ENCODE measurements around the gene HTR3E. TPM values are rescaled to one million over a fixed set of nuclear protein-coding genes. Genes with fewer than 3 reads are reported as not detected.
"Not testable (repeated sequence)": the region's sequence is repeated elsewhere in the genome, so short reads cannot be mapped to it uniquely, and the experiment has no call there.

The HTR3E gene
- total RNA-seq, 1 donor from 2014 or later = not detected

DNA sequence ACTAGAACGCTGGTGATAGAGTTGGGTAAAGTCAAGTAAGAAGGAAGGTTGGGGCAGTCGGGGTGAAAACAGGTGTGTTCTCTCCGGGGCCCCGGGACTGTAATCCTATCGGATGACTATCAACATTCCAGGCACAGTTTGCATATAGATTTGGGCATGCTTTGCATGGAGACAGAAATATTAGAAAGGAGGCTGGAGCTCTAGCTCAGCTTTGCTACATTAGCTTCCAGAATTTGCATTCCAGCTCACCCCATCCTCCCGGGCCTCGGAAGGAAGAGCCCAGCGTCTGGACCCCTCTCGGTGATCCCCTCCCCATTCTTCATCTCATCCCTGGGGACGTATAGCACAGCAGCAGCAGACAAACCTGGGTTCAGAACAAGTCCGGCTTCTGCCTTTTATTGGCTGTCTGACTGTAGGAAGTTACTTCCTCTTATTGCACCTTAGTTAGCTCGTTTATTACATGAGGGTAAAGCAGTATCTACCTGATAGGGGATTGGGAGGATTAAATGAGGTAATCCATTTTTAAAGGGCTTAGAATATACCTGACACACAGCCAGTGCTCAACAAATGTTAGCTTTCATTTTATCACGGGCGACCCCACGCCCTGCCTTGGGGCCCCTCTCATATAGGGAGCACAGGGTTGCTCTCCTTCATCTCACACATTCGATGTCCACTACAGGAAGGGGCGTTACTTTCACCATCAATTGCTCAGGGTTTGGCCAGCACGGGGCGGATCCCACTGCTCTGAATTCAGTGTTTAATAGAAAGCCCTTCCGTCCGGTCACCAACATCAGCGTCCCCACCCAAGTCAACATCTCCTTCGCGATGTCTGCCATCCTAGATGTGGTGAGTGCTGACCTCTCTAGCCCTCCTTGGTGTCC, 3.2 kb downstream of the HTR3E start:
- ATAC-seq (no peak), DNase-seq (ENCODE audit: missing footprints) (no peak)
- intact Hi-C loops (cut with DNase I) = no loop called here

DNA sequence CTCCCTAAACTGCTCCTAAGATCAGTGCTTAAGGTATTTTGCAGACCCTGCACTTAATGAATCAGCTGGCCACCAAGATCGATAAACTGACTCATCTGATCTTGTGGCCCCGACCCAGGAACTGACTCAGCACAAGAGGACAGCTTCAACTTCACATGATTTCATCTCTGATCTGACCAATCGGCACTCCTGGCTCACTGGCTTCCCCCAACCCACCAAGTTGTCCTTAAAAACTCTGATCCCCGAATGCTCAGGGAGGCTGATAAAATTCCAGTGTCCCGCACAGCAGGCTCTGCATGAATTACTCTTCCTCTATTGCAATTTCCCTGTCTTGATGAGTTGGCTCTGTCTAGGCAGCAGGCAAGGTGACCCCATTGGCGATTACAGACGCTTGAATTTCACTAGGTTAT, 13.5 kb downstream of the HTR3E start:
- ATAC-seq (no peak), DNase-seq (ENCODE audit: missing footprints) (no peak)
- intact Hi-C loops (cut with DNase I) = no loop called here

DNA sequence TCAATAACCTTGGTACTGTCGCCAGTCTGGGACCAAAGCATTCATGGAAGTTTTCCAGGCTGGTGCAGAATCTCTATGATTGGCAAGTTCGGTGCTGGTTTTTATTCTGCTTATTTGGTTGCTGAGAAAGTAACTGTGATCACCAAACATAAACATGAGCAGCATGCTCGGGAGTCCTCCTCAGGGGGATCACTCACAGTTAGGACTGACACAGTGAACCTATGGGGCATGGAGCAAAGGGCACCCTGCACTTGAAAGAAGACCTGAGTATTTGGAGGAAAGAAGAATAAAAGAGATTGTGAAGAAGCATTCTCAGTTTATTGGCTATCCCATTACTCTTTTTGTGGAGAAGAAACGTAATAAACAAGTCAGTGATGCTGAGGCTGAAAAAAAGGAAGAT, 19.2 kb downstream of the HTR3E start:
- DNase-seq (ENCODE audit: missing footprints) (no peak), ATAC-seq (no peak)
- intact Hi-C loops (cut with DNase I) = no loop called here

DNA sequence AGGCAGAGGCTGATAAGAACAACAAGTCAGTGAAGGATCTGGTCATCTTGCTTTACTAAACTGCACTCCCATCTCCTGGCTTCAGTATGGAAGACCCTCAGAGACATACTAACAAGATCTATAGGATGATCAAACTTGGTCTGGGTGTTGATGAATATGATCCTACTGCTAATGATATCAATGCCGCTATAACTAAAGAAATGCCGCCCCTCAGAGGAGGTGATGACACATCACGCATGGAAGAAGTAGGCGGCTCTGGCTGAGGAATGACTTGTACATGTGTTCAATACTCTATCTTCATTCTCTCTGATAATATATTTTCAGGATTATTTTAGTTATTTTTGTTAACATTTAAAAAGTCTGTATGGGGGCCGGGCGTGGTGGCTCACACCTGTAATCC, 20.8 kb downstream of the HTR3E start:
- DNase-seq (ENCODE audit: missing footprints) (no peak), ATAC-seq (no peak)
- intact Hi-C loops (cut with DNase I) = no loop called here

- DNase-seq (ENCODE audit: missing footprints); ATAC-seq; intact Hi-C loops (cut with DNase I): not testable (repeated sequence)
Measured at GRCh38 chr3:184121031-184121430, 24.2 kb downstream of the HTR3E start.

DNA sequence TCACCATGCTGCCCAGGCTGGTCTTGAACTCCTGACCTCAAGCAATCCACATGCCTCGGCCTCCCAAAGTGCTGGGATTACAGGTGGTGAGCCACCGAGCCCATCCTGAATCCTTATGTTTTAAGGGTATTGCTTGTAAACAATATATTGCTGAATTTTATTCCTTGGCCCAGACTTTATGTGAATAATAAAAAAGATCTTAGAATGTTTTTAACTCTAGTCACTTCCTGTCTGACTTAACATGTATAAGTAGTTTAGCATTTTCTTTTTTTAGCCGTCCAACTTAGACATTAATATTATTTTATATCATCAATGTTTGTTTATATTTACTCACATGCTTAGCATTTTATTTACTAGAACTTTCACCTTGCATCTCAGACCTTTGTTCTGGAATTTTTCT, 29.1 kb downstream of the HTR3E start:
- no peak for ATAC-seq

GRCh38 chr3:184129012-184129411, 32.1 kb downstream of the HTR3E start:
- no peak for DNase-seq (ENCODE audit: missing footprints)
- no peak for ATAC-seq
- intact Hi-C loops (cut with DNase I) = no loop called here

More for the DNA sequence above, 29.1 kb downstream of the HTR3E start:
- intact Hi-C loops (cut with DNase I) = no loop called here
- no peak for DNase-seq (ENCODE audit: missing footprints)

DNA sequence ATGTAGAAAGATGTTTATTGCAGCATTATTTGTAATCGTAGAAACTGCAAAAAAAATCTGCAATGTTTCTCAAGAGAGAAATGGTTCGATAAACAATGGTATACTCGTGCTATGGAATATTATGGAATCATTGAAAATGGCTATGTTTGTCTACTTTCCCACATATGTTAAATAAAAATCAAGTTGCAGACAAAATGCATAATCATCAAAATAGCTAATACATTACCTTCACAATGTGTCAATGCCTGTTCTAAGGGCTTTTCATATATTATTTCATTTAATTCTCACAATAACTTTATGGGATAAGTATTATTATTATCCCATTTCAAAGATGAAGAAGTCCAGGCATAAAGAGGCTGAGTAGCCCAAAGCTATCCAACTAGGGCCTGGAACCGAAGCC, 36.1 kb downstream of the HTR3E start:
- ATAC-seq = no peak
- DNase-seq (ENCODE audit: missing footprints) = no peak
- intact Hi-C loops (cut with DNase I) = loop anchor here (5.0 kb wide), 1 partner anchor 116 kb away; the partner anchor contains the start of gene ABCC5

DNA sequence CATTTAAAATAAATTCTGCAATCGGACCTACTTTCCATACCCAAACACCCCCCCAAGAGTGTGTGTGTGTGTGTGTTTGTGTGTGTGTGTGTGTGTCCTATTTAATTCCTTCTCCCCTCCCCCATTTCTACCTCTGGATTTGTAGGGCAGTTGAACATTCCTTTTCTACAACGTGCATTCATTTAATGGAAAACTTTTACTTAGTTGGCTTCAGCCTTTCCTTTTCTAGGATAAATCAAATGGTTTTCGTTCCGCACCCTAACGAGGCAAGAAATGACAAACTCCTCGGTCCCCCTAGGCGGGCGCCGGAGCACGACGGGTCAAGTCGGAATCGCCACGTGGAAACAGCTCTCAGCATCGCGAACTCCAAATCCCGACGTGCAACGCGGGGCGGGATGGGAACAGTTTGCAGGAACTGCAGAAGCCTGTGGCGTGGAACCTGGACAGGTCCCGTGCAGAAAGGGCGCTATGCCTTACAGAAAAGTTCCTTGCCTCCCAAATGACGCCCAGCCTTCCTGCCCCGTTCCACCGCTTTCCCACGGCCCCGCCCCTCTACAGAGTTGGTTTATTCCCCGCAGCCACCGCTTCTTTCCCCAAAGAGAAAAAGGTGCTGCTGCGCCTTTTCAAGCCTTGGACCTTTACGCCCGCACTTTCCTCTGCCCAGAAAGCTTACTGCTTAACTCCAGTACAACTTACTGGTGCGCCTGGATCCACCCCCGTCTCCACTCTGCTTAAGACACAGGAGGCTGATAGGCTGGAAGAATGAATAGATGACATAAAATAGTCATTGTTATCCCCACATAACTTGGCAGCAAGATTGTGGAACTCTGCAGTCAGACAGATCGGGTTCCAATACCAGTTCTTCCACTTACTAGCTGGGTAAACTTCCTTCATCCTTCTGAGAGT, 37.2 kb downstream of the HTR3E start:
- intact Hi-C loops (cut with DNase I) = loop anchor here (2.0 to 5.0 kb wide), 3 partner anchors 21 to 117 kb away; partner anchors contain the start of genes ABCC5, AP2M1 and DVL3
- DNase-seq (ENCODE audit: missing footprints) (peak; percentile 94), ATAC-seq (peak; percentile 88)

DNA sequence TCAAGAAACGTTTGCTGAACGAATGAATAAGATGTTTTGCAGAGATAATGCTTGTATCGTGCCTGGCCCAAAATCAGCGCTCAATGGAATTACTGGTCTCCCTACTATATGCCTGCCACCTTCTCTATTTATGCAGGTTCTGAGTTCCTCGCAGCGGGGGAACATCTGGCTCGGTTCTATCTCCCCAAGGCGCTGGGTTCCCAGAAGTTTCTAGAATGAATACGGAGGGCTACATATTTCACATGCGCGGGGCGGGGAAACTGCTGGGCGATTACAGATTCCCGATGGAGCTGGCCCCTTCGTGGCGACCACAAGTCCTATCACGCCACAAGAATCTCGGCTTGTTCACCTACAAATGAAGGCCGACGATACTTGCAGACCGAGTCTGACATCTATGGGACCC, 37.9 kb downstream of the HTR3E start:
- intact Hi-C loops (cut with DNase I) = loop anchor here (1.0 to 5.0 kb wide), 5 partner anchors 20 to 117 kb away; partner anchors contain the start of genes ABCC5, ABCF3, AP2M1 and DVL3
- peak; percentile 5 for ATAC-seq
- no peak for DNase-seq (ENCODE audit: missing footprints)

DNA sequence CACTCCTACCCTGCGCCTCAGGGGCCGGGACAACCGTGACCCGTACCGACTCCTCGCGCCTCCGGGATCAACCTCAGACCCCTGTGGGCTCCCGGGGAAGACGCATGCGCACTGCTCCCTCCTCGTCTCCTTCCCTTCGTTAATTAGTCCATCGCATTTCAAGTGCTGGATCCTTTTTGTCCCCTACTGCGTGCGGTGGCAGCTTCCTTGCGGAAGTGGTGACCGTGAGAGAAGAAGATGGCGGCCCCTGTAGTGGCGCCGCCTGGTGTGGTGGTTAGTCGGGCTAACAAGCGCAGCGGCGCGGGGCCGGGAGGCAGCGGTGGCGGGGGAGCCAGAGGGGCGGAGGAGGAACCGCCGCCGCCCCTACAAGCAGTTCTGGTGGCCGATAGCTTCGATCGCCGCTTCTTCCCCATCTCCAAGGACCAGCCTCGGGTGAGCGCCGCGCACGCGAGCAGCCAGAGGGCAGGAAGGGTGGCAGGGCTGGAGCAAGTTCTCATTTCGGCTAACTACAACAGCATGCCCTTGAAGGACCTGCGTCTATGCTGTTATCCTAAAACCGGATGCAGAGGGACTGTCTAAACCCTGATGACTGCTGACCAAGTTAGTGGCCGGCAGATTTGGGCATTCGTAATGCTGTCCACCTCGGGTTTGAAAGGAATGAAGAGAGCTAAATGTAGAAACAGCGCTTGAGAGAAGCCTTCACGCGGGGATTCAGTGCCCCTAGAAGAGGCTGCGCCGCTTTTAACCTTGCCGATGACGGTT, 38.5 kb downstream of the HTR3E start, which contains the start of gene EIF2B5:
EIF2B5 (plus strand) TSS at position 210 of the 762 bp plus-strand sequence; CDS start at position 238, 28 bp downstream.
- peak; percentile 97 for ATAC-seq
- peak; percentile 95 for DNase-seq (ENCODE audit: missing footprints)
- intact Hi-C loops (cut with DNase I) = loop anchor here (1.0 to 2.0 kb wide), 4 partner anchors 19 to 114 kb away; partner anchors contain the start of genes ABCF3, AP2M1, DVL3 and EEF1AKMT4

GRCh38 chr3:184135911-184136260, 39.0 kb downstream of the HTR3E start:
- ATAC-seq = no peak
- DNase-seq (ENCODE audit: missing footprints) = no peak

DNA sequence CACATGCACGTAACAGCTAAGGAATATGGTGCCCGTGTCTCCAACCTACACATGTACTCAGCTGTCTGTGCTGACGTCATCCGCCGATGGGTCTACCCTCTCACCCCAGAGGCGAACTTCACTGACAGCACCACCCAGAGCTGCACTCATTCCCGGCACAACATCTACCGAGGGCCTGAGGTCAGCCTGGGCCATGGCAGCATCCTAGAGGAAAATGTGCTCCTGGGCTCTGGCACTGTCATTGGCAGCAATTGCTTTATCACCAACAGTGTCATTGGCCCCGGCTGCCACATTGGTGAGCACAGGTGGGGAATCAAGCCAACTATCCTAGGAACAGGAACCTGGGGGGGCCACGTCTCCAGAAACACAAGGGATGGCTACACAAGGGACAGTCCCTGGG, 43.6 kb downstream of the HTR3E start:
- no peak for DNase-seq (ENCODE audit: missing footprints)
- intact Hi-C loops (cut with DNase I) = loop anchor here (10.0 kb wide), 1 partner anchor 246 kb away; no protein-coding TSS in a partner anchor
- no peak for ATAC-seq

More at GRCh38 chr3:184135911-184136260, 39.0 kb downstream of the HTR3E start:
- intact Hi-C loops (cut with DNase I) = loop anchor here (1.0 to 2.0 kb wide), 4 partner anchors 19 to 113 kb away; partner anchors contain the start of genes ABCF3, AP2M1, DVL3 and EEF1AKMT4

DNA sequence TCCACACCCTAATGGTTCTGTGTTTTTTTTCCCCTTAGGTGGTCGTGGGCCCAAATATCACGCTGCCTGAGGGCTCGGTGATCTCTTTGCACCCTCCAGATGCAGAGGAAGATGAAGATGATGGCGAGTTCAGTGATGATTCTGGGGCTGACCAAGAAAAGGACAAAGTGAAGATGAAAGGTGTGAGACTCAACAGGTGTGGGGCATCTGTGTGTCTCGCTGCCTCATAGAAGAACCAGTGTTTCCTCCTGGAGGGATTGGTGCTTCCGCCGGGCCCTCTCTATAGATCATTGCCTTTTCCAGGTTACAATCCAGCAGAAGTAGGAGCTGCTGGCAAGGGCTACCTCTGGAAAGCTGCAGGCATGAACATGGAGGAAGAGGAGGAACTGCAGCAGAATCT, 45.3 kb downstream of the HTR3E start:
- intact Hi-C loops (cut with DNase I) = loop anchor here (10.0 kb wide), 1 partner anchor 247 kb away; no protein-coding TSS in a partner anchor
- no peak for ATAC-seq
- DNase-seq (ENCODE audit: missing footprints) = no peak

GRCh38 chr3:184143327-184143726, 46.5 kb downstream of the HTR3E start:
- DNase-seq (ENCODE audit: missing footprints) (no peak), ATAC-seq (no peak)
- intact Hi-C loops (cut with DNase I) = loop anchor here (10.0 kb wide), 1 partner anchor 249 kb away; no protein-coding TSS in a partner anchor

- no peak for DNase-seq (ENCODE audit: missing footprints)
- no peak for ATAC-seq
- intact Hi-C loops (cut with DNase I) = loop anchor here (10.0 kb wide), 1 partner anchor 250 kb away; no protein-coding TSS in a partner anchor
Measured at GRCh38 chr3:184144505-184144904, 47.6 kb downstream of the HTR3E start.

- intact Hi-C loops (cut with DNase I) = loop anchor here (10.0 kb wide), 1 partner anchor 250 kb away; no protein-coding TSS in a partner anchor
- peak; percentile 73 for ATAC-seq
- DNase-seq (ENCODE audit: missing footprints) = no peak
Measured at GRCh38 chr3:184145111-184145524, 48.3 kb downstream of the HTR3E start.

- ATAC-seq = no peak
- no peak for DNase-seq (ENCODE audit: missing footprints)
- intact Hi-C loops (cut with DNase I) = loop anchor here (10.0 kb wide), 1 partner anchor 251 kb away; no protein-coding TSS in a partner anchor
Measured at GRCh38 chr3:184145751-184146270, 48.9 kb downstream of the HTR3E start.

Data from Right ventricle myocardium inferior (tissue), 1 donor.